Fibroblast of lung (primary cell): ENCODE results near the gene RASGRF2. TPM values are rescaled to one million over a fixed set of nuclear protein-coding genes. Genes with fewer than 3 reads are reported as not detected.

Experiments
- DNase-seq, 2 donors: peaks; one replicate each; pipeline versions ENCODE4 v3.0.0 to v3.0.0-alpha.2; 2010; ENCODE audit warnings: low read depth in 2 of 2
- H2AFZ ChIP-seq: 2 replicates; pipeline ENCODE4 v1.5.1; 2012; ENCODE audit warnings: low read length, control low read depth, inconsistent platforms
- H3K27ac ChIP-seq: 2 replicates; pipeline ENCODE4 v1.5.1; 2011; ENCODE audit warnings: low read length, control low read depth; ENCODE audit not compliant: insufficient read depth
- H3K27me3 ChIP-seq: 2 replicates; pipeline ENCODE4 v1.5.1; 2011; ENCODE audit warnings: mild to moderate bottlenecking, low read length; ENCODE audit not compliant: control insufficient read depth, insufficient read depth
- H3K36me3 ChIP-seq: 2 replicates; pipeline ENCODE4 v1.5.1; 2011; ENCODE audit warnings: low read length; ENCODE audit not compliant: control insufficient read depth, insufficient read depth
- H3K4me1 ChIP-seq: 2 replicates; pipeline ENCODE4 v1.5.1; 2011; ENCODE audit warnings: low read length; ENCODE audit not compliant: control insufficient read depth, insufficient read depth; ENCODE audit errors: extremely low read depth
- H3K4me2 ChIP-seq: 2 replicates; pipeline ENCODE4 v1.5.1; 2011; ENCODE audit warnings: low read length, control low read depth; ENCODE audit not compliant: insufficient read depth; ENCODE audit errors: extremely low read depth
- H3K4me3 ChIP-seq, 4 experiments: fragments of 200-600 bp in 1 of 4; sonication (generic) in 1 of 4; replicated peaks in 1 of 4; 2 replicates each; pipeline ENCODE4 v1.5.1; 2011 to 2016; ENCODE audit warnings: low read length in 4 of 4, low read depth in 3 of 4, mild to moderate bottlenecking in 3 of 4, control low read depth in 2 of 4, inconsistent platforms in 1 of 4, mixed read lengths in 1 of 4; ENCODE audit not compliant: insufficient read depth in 1 of 4; ENCODE audit errors: control extremely low read depth in 1 of 4
- H3K79me2 ChIP-seq: 2 replicates; pipeline ENCODE4 v1.5.1; 2012; ENCODE audit warnings: mild to moderate bottlenecking, low read length, inconsistent platforms; ENCODE audit not compliant: control insufficient read depth, insufficient read depth
- H3K9ac ChIP-seq: 2 replicates; pipeline ENCODE4 v1.5.1; 2011; ENCODE audit warnings: mild to moderate bottlenecking, low read length, control low read depth; ENCODE audit not compliant: insufficient read depth
- H3K9me3 ChIP-seq: 2 replicates; pipeline ENCODE4 v1.5.1; 2012; ENCODE audit warnings: low read depth, low read length; ENCODE audit not compliant: control insufficient read depth, insufficient read depth
- H4K20me1 ChIP-seq: 2 replicates; pipeline ENCODE4 v1.5.1; 2011; ENCODE audit warnings: low read length; ENCODE audit not compliant: control insufficient read depth, insufficient read depth; ENCODE audit errors: extremely low read depth
- EZH2 ChIP-seq: IDR thresholded peaks from 2 replicates; pipeline ENCODE4 v1.5.1; 2012; ENCODE audit warnings: low read length, control low read depth, mild to moderate bottlenecking; ENCODE audit errors: missing control alignments
- polyA plus RNA-seq, 2 donors: library from polyadenylated mRNA; depleted of rRNA in 1 of 2; stranded (reverse) in 1 of 2; unstranded in 1 of 2; fragments of >200 nt; gene quantifications; 2 replicates each; pipeline ENCODE4 v1.2.1, GENCODE V29; 2011 to 2012; ENCODE audit warnings: missing spikeins in 1 of 2
- total RNA-seq: library from RNA; depleted of rRNA; stranded (reverse); fragments of >200 nt; gene quantifications from 2 replicates; pipeline ENCODE4 v1.2.1, GENCODE V29; 2014
- TF ChIP-seq, protein P1 (sequence below), 2 donors: IDR thresholded peaks in 1 of 2; conservative IDR thresholded peaks in 1 of 2; 1 replicate in 1 of 2; 2 replicates in 1 of 2; pipeline ENCODE4 v1.5.1; 2011 to 2012; ENCODE audit warnings: low read length in 2 of 2, control low read depth in 1 of 2, inconsistent platforms in 1 of 2, low read depth in 1 of 2, mild to moderate bottlenecking in 1 of 2

RASGRF2 gene
- total and polyA plus RNA-seq, 2 donors (not counting 1 experiment from before 2014, with no cell fraction given), result 3.5 to 19.5 TPM

DNA sequence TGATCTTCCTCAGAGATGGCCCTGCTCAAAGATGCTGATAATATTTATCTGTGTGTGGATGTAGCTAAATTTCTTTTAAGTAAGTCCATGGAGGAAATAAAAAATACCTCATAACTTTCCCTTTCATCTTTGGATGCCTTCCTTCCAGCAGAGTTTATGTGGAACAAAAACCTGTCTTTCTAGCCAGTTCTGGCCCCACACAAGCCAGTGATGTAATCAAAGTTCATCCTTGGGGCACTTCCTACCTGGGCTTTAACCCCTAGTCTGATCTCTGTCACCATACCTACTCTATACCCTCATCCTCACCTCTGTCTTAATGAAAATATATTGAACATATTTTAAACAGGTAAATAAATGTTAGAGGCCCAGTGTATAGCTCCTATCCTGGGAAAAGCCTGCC is 39.8 kb upstream of the RASGRF2 start:
- H3K36me3 ChIP-seq, result no peaks in the 10 kb centered on the region

DNA sequence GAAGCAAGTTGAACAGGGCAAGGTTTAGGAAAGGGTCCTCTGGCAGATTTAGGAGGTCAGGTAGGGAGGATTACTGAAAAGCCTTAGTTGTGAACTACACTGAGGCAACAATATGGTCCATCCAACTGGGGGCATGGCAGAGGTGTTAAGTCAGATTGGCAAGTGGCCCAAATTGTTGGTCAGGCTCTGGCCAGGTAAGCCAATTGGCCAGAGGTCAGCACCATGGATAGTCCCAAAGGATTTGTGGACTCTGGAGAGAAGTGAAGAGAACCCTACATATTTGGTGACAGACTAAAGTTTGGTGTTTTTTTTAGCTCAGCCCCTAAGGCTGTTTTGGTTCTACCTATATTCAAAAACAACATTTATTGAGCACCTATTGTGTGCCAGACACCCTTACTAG is 39.1 kb upstream of the RASGRF2 start:
- DNase-seq, result no peak
- no peak overlapping the region for H3K4me2 ChIP-seq
- H3K9ac ChIP-seq, result no peak overlapping the region
- H4K20me1 ChIP-seq, result no peaks in the 10 kb centered on the region
- no peaks in the 10 kb centered on the region for H3K27me3 ChIP-seq
- no peaks in the 10 kb centered on the region for H3K79me2 ChIP-seq
- no peak overlapping the region for H2AFZ ChIP-seq
- H3K9me3 ChIP-seq, result no peaks in the 10 kb centered on the region
- no peak overlapping the region for H3K4me3 ChIP-seq
- H3K36me3 ChIP-seq, result no peaks in the 10 kb centered on the region
- H3K4me1 ChIP-seq, result no peaks in the 10 kb centered on the region
- TF ChIP-seq, protein P1, sequence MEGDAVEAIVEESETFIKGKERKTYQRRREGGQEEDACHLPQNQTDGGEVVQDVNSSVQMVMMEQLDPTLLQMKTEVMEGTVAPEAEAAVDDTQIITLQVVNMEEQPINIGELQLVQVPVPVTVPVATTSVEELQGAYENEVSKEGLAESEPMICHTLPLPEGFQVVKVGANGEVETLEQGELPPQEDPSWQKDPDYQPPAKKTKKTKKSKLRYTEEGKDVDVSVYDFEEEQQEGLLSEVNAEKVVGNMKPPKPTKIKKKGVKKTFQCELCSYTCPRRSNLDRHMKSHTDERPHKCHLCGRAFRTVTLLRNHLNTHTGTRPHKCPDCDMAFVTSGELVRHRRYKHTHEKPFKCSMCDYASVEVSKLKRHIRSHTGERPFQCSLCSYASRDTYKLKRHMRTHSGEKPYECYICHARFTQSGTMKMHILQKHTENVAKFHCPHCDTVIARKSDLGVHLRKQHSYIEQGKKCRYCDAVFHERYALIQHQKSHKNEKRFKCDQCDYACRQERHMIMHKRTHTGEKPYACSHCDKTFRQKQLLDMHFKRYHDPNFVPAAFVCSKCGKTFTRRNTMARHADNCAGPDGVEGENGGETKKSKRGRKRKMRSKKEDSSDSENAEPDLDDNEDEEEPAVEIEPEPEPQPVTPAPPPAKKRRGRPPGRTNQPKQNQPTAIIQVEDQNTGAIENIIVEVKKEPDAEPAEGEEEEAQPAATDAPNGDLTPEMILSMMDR (conservative IDR thresholded peaks at IDR 0.05 in 1 of 2, IDR thresholded peaks at IDR 0.05 in 1 of 2; ENCODE audit: low read depth in 1 of 2, low read length in 2 of 2), result no peak
- TF ChIP-seq EZH2, result no peak
- no peak overlapping the region for H3K27ac ChIP-seq

More for the DNA sequence above, 39.8 kb upstream of the RASGRF2 start:
- Histone ChIP-seq H3K79me2 (no peaks in the 10 kb centered on the region), H3K9ac (no peak overlapping the region), H2AFZ (no peak overlapping the region), H3K27ac (no peak overlapping the region), H3K4me1 (no peaks in the 10 kb centered on the region), H4K20me1 (no peaks in the 10 kb centered on the region), H3K9me3 (no peaks in the 10 kb centered on the region), H3K27me3 (no peaks in the 10 kb centered on the region), H3K4me2 (no peak overlapping the region), H3K4me3 (no peak overlapping the region)
- DNase-seq, result no peak
- TF ChIP-seq, protein P1 (conservative IDR thresholded peaks at IDR 0.05 in 1 of 2, IDR thresholded peaks at IDR 0.05 in 1 of 2; ENCODE audit: low read depth in 1 of 2, low read length in 2 of 2), result no peak
- no peak for TF ChIP-seq EZH2

DNA sequence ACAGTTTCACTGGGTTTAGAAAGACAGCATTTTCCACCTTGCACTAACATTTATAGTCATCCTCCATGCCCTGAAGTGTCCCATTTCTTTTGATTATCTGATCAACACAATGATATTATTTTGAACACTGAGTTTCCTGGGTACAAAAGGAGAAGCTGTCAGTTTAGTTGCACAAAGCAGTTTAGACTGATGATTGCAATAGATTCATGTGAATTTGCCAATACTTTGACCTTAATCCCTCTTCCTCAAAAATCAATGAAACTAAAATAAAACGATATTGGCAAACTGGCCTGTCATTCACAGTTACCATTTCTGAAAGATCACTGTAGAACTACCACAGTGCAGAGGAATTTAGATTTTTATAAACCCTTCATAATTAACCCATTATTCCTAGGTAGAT is 34.2 kb upstream of the RASGRF2 start:
- no peak for DNase-seq
- Histone ChIP-seq H3K4me2 (no peak overlapping the region), H3K4me3 (no peak overlapping the region)

More for the DNA sequence above, 34.2 kb upstream of the RASGRF2 start:
- TF ChIP-seq, protein P1 (conservative IDR thresholded peaks at IDR 0.05 in 1 of 2, IDR thresholded peaks at IDR 0.05 in 1 of 2; ENCODE audit: low read depth in 1 of 2, low read length in 2 of 2), result no peak
- no peak for TF ChIP-seq EZH2
- Histone ChIP-seq H4K20me1 (no peaks in the 10 kb centered on the region), H3K79me2 (no peaks in the 10 kb centered on the region), H2AFZ (no peak overlapping the region), H3K27me3 (no peaks in the 10 kb centered on the region), H3K36me3 (no peaks in the 10 kb centered on the region), H3K4me1 (no peaks in the 10 kb centered on the region), H3K9ac (no peak overlapping the region), H3K27ac (no peak overlapping the region), H3K9me3 (no peaks in the 10 kb centered on the region)
